Regular cardiac myocyte (primary cell): ENCODE measurements around the gene UGP2. TPM values are rescaled to one million over a fixed set of nuclear protein-coding genes. Genes with fewer than 3 reads are reported as not detected.

Experiments
- total RNA-seq: library from RNA; depleted of rRNA; stranded (reverse); fragments of >200 nt; gene quantifications from 2 replicates; pipeline ENCODE4 v1.2.3, GENCODE V29; 2014

The UGP2 gene
- total RNA-seq, result 172 and 237 TPM in 2 replicates

GRCh38 chr2:63841254-63842022, at the start of gene UGP2:
TSS of gene UGP2 (plus strand) at chr2:63841896. CDS start at chr2:63842186, 290 bp downstream.

Other genes starting within 250 kb of the UGP2 start
- gene VPS54, start 177.5 kb downstream of the UGP2 start, total RNA-seq, result 20.3 and 22.8 TPM in 2 replicates